D721Med (cell line): ENCODE data around the gene IZUMO2.

Experiments
- DNase-seq: peaks from one replicate; pipeline ENCODE4 v3.0.0; 2011; ENCODE audit warnings: low spot score; ENCODE audit not compliant: insufficient read length
- FAIRE-seq: peaks from 2 replicates; lab custom pipeline; 2011; peaks lifted over from hg19 to GRCh38; lab: Jason Lieb, UNC
- TF ChIP-seq, protein P1 (sequence below): IDR thresholded peaks from 2 replicates; pipeline ENCODE4 v1.5.1; 2012; ENCODE audit warnings: mild to moderate bottlenecking, control low read depth; ENCODE audit not compliant: insufficient read depth; ENCODE audit errors: missing control alignments

IZUMO2 gene

DNA sequence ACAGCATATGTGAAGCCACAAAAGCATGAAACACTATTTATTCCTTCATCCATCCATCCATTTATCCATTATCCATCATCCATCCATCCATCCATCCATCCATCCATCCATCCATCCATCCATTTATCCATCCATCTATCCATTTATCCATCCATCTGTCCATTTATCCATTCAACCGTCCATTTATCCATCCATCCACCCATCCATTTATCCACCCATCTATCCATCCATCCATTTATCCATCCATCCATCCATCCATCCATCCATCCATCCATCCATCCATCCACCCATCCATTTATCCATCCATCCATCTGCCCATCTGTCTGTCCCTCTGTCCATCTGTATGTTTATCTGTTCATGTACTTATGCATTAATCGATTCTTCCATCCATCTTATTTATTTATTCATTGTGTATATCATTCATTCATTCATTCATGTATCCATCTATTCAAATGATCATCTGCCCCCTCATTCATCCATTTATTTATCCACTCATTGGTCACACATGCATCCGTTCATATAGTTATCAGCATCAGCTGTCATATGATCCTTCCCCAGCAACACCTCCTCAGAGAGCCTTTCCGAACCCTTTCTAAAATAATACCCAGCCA lies 33.3 kb upstream of the IZUMO2 start:
- TF ChIP-seq, protein P1, sequence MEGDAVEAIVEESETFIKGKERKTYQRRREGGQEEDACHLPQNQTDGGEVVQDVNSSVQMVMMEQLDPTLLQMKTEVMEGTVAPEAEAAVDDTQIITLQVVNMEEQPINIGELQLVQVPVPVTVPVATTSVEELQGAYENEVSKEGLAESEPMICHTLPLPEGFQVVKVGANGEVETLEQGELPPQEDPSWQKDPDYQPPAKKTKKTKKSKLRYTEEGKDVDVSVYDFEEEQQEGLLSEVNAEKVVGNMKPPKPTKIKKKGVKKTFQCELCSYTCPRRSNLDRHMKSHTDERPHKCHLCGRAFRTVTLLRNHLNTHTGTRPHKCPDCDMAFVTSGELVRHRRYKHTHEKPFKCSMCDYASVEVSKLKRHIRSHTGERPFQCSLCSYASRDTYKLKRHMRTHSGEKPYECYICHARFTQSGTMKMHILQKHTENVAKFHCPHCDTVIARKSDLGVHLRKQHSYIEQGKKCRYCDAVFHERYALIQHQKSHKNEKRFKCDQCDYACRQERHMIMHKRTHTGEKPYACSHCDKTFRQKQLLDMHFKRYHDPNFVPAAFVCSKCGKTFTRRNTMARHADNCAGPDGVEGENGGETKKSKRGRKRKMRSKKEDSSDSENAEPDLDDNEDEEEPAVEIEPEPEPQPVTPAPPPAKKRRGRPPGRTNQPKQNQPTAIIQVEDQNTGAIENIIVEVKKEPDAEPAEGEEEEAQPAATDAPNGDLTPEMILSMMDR, result no peak
- DNase-seq, result no peak
- no peak for FAIRE-seq

GRCh38 chr19:50195224-50195623 lies 32.1 kb upstream of the IZUMO2 start:
- FAIRE-seq (no peak), DNase-seq (no peak)

DNA sequence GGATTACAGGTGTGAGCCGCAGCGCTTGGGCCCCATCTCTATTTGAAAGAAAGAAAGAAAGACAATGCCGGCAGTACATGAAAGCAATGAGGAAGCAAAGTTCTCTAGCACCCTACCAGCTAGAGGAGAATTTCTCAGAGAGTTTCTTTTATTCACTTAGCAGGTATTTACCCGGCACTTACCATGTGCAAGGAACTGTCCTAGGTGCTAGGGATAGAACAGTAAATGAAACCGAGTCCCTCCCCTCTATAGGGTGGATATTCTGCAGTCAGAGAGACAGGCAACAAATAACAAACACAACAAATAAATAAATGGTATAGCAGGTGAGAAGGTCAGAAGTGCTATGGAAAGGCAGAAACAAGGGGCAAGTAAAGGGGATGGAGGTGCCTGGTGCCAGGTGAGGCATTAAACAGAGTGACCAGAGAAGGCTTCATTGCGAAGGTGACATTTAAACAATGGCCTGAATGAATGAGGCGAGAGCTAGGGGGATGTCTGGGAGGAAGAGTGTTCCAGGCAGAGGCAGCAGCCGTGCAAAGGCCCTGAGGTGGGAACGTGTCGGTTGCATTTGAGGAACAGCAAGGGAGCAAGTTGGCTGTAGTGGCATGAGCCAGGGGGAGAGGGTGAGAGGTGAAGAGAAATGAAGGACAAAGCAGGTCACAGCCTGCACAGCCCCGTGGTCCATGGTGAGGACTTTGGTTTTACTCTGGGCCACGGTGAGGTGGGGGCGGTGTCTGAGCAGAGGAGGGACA lies 29.6 kb upstream of the IZUMO2 start:
- DNase-seq (no peak), FAIRE-seq (no peak)
- TF ChIP-seq, protein P1, result no peak

More at GRCh38 chr19:50195224-50195623, 32.1 kb upstream of the IZUMO2 start:
- TF ChIP-seq, protein P1, result no peak

DNA sequence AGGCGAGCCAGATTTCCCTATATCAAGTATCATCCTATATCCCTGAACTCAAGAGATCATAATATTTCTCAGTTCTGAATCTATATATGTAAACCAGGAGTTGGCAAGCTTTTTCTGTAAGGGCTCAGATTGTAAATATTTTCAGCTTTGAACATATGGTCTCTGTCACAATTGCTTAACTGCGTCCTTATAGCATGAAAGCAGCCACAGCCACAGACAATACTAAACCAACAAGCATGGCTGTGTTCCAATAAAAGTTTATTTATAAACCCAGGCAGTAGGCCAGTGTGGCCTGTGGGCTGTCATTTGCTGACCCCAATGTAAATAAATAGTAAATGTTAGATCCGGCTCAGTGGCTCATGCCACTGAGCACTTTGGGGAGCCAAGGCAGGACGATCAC lies 28.1 kb upstream of the IZUMO2 start:
- FAIRE-seq (no peak), DNase-seq (no peak)
- TF ChIP-seq, protein P1, result no peak

DNA sequence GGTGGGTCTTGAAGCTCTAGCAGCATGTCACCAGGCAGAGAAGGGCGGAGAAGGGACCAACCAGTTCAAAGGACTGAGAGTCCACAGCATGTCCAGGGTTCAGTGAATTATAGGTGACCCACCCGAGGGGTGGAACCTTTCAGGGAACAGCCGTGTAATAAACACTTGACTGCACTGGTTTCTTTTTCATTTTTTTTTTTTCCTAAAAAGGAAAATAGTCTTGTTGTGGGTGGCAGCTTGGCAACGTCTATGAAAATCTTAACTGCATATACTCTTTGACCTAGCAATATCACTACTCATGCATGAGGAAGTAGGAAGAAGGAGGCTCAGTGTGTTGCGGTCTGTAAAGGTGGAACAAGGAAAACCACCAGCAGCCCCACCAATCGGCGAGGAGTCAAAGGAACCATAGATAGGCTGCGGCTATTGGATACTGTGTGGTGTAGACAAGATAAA lies 27.4 kb upstream of the IZUMO2 start:
- FAIRE-seq (no peak), DNase-seq (no peak)
- TF ChIP-seq, protein P1, result no peak

- TF ChIP-seq, protein P1, result no peak
- FAIRE-seq (no peak), DNase-seq (no peak)
These were observed 26.2 kb upstream of the IZUMO2 start for GRCh38 chr19:50189331-50189730.

- TF ChIP-seq, protein P1, result no peak
- no peak for DNase-seq
- no peak for FAIRE-seq
These were observed 24.9 kb upstream of the IZUMO2 start for GRCh38 chr19:50187937-50188336.
